NCI-H446 treated with DMSO at 0.1 percent for 48 hours (cell line): ENCODE data around the gene VAMP2.

ENCODE experiments used
- DNase-seq: peaks from one replicate; lab custom pipeline; 2025; lab: John Stamatoyannopoulos, UW

Gene VAMP2

DNA sequence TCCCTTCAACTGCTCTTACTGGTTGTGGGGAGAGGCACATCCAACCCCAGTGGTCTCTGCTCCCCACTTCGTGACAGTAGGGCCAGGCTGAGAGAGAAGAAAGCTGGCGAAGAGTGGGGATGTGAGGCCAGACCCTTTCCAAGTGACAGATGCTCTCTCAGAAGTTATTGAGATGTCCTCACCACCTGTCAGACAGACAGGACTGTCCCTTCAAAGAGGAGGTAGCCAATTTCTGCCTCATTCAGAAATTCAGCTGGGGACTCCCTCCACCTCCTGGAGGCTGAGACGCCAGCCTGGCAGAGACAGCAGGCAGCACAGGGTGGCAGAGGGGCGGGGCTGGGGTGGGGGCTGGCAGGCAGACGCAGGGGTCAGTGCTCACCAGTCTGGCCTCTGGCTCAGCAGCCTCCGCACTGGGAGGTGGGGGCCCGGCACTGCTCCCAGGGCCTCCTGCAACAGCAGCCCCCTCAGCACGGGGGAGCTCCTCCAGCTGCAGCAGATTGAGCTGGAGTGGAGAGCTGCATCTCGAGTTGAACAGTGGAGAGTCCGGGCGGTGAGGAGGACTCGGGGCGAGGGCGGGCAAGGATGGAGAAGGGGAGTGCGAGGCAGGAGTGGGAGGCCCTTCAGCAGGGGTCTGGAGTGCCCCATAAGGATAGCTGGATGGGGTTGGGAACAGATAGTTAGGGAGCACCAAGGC lies 19.7 kb downstream of the VAMP2 start:
- DNase-seq, result no peak

DNA sequence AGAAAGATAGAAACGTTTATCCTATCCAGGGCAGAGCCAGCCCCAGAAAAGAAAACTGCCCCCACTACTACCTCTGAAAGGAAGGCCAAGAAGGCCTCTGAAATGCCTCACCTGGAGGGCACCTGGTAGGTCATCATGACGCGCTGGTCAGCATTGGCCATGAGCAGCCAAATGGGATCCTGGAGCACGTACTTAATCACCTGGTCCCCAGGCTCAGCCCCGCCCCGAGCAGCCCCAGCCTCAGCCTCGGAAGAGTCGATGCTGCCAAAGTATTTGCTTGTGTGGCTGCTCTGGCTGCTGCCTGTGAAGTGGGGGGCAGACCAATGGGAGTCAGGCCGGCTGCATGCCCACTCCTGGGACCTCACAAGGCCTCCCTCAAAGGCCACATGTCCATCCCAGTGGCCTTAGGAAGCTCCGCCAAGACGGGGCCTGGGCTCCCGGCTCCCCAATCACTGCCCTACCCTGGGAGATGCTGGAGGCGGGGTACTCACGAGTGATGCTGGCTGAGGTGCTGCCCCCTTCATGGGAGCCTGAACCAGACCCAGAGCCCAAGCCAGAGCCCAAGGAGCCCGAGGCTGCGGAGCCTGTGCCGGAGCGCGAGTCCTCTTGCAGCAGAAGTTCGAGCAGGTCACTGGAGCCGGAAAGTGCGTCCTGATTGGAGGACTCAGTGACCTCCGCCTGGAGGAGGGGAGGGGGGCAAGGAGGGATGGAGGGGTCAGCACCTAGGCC lies 20.4 kb downstream of the VAMP2 start:
- DNase-seq, result no peak

DNA sequence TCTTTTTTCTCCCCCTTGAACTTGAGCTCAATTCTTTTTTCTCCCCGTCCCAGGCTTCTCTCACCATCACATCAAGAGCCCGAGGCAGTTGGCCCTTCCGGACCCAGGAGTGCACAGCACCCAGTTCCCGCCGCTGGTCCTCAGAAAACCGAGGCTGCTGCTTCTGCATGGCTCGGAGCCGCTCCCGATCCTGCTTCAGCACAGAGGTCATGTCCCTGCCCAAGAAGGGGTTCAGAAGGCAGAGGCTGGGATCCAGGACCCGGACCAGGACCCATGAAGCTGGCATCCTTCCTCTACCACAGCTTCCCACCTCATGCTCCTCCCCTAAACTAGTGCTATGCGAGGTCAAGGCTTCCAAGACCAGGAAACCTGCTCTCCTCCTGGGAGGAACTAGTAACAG lies 21.0 kb downstream of the VAMP2 start:
- DNase-seq, result no peak

DNA sequence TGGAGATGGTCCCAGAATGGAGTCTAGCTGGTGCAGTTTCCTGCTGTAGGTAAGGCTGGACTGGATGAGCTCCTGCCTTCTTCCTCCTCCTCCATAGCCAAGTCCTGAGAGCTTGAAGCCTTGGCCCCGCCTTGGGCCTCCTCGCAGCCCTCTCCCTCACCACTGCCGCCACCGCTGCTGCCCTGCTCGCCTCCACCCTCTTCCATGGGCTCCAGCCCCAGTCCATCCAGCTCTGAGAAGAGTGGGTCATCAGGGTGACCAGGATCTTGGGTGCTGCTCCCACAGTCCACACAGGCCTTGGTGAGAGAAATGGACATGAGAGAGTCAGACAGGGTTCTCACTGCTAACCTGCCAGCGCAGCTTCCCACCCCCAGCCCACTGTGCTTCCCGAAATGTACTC lies 21.7 kb downstream of the VAMP2 start:
- no peak for DNase-seq

DNA sequence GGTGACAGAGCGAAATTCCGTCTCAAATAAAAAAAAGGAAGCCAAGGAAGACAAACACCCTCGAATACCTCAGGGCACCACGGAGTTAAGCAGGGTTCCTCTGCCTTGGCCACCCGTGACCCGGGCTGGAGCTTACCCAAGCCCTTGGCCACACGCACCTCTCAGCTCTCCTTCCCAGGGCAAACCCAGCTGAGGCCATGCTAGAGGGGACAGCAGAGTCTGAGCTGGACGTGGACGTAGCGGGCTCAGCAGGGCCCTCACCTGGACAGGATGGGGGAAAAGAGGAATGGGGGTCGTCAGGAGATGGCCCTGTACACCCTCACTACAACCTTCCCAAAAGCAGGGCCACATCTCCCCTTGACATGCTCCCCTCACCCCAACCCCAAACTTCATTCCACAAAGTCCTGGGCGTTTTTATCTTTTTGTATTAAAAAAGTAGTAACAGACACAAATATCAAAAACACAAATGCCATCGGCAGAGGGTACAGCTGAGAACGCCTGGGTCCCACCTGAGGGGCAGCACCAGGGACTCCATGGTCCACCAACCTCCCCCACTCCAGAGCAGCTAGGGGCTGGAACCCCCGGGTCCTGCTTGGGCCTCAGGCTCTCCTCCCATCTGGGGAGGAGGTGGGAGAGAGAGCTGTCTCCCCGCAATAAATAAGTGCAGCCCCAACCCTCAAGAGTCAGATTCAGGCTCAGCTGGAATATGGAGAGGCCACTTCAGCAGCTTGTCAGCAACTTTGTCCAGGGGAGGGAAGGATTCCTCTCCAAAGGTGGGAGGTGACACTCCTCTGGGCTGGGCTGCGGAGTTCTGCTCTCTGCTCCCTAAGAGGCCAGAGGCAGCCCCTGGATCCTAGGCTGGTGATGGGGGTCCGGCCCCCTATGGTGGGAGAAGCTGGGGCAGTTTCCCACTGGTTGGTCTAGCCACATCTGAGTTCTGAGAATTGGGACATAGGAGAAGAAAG lies 22.4 kb downstream of the VAMP2 start:
- no peak for DNase-seq

DNA sequence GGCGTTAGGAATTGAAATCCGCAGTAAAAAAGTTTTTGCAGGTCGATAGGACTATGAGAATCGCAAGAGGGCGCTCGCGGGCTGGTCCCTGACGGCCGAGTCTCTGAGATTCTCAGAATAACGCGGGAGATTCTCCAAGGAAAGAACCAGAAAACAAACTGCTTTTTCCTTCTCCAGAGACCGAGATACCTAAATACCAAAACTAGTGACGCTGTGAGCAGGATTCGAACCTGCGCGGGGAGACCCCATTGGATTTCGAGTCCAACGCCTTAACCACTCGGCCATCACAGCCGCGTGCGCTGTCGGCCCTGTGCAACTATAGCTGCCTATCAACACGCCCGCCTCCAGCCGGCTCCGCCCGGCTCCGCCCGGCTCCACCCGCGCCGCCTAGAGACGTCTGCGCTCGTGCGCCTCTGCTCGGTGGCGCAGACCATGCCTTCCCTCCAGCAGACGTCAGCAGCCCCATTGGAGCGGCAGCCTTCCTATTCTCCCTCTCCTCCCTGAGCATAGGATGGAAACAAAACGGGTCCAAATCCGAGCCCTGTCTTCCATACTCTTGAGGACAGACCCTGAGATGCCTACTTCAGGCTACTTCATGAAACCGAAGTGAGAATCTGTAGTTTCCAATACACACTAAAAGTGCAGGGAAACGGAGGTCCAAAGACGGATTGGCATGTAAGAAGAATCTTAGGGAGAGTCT lies 23.9 kb downstream of the VAMP2 start:
- DNase-seq, result peak; percentile 96

DNA sequence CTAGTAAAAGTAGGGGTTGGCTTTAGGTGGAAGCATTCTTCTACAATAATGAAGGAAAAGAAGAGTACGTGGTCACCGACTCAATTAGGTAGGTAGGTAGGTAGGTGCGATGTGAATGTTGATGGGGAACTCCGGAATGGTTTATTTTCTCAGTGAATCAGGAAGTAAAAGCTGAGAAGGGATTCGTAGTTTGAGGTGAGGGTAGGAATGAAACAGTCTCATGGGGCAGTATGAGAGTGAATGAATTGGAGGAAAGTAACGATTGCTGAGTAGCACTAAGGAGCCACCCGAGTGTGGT lies 24.4 kb downstream of the VAMP2 start:
- no peak for DNase-seq

DNA sequence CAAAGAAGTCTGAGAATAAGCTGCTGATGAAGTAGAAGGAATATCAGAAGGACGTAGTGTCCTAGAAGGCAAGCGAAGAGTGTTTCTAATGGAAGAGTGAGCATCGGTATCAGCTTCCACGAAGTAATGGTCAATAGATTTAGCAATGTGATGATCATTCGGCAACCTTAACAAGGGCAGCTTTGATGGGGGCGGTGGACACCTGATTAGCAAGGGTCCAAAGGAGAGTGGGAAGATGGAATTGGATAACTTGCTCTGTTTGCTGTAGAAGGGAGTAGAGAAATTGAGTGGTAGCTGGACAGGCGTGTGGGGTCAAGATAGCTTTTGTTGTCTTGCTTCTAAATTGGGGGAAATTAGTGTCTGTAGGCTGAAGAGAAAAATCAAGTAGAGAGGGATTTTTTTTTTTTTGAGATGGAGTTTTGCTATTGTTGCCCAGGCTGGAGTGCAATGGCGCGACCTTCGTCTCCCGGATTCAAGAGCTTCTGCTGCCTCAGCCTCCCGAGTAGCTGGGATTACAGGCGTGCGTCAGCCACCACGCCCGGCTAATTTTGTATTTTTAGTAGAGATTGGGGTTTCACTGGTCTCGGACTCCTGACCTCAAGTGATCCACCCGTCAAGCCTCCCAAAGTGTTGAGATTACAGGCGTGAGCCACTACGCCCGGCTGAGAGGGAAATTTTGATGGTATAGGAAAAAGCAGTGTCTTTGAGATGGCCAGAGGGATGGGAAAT lies 24.9 kb downstream of the VAMP2 start:
- no peak for DNase-seq

DNA sequence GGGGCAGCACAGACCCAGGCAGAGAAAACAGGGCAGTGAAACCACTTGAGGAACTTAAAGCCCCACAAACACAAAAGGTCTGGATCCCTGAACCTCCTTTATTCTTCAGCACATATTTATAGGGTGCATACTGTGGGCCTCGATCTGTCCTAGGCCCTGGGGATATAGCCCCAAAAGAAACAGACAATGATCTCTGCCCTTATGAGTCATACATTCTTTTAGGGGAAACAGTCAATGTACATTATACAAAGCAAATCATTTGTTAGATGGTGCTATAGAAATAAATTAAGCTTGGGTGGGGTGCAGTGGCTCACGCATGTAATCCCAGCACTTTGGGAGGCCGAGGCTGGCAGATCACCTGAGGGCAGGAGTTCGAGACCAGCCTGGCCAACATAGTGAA lies 28.8 kb downstream of the VAMP2 start:
- DNase-seq, result no peak

DNA sequence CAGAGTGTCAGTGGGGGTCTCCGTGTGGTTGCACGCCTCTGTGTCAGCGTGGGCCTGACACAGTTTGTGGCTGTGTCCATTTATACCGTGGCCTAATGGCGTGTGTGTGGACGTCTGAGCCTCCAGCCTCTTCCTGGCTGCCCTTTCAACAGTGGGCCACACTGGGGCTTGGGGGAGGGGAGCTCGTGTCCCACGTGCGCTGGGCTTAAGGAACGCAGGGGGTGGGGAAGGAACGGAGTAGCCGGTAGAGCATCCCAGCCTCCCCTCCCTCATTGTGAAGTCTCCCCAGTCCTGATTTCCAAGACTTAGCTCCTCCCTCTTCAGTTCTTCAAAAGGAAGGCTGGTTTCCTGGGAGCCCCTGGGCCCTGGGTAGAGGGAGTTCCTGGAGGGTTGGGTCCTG lies 29.3 kb downstream of the VAMP2 start:
- no peak for DNase-seq

DNA sequence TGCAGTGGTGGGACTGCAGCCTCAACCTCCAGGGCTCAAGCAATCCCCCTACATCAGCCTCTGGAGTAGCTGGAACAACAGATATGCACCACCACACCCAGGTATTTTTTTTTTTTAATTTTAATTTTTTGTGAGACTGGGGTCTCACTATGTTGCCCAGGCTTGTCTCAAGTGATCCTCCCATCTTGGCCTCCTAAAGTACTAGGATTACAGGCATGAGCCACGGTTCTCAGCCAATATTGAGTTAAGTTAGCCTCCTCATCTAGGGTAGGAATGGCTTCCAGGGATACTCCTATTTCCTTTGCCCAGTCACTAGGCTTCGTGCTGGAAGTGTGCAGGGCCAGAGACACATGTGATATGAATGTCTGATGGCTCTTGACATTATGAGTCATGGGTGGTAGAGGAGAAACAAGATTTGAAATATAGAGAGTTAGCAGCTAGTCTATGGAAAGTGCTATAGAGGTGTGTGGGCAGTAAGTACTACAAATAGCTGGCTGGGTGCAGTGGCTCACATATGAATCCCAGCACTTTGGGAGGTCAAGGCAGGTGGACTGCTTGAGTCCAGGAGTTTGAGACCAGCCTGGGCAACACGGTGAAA lies 30.8 kb downstream of the VAMP2 start:
- no peak for DNase-seq

DNA sequence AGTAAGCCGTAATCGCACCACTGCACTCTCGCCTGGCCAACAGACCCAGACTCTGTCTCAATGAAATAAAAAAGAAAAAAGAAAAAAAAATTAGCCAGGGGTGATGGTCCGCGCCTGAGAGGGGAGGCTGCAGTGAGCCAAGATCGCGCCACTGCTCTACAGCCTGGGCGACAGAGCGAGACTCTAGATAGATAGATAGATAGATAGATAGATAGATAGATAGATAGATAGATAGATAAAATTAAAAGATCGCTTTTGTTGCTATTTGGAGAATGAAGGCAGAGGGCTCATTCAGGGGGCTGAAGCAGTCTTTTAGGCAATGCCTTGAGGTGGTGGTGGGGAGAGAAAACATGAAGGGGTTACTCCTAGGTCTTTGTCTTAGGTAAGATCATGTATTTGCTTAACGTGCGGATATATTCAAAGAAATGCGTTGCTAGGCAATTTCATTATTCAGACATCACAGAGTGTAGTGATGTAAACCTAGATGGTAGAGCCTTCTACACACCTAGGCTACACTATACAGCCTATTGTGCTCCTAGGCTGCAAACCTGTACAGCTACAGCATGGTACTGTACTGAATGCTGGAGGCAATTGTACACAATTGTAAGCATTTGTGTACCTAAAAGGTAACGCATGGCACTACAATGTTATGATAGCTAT lies 34.5 kb downstream of the VAMP2 start:
- no peak for DNase-seq

DNA sequence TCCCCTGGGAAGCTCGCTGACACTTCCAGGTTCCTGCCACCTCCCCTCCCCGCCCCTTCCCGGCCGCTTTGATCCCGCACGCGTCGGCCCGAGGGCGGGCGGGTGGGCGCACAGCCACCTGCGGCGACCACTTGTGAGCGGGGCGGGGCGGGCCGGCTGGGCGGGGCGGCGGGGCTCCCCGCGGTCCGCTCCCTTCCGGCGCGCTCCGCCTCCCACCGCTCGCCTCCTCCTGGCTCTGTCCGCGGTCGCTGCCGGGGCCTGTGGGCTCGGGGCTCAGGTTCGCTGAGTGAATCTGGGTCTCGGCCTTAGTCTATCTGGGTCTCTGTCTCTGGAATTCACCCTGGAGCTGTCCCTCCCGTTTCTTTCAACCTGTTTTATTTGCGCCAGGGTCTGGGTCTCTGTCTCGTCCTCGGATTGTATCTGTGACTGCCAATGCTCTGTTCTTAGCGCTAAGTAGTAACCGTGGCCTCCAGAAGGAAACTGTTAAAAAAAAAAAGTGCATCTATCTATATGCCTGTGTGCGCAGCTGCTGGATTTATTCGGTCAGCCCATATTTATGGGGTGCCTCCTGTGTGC lies 36.2 kb downstream of the VAMP2 start:
- DNase-seq, result no peak

DNA sequence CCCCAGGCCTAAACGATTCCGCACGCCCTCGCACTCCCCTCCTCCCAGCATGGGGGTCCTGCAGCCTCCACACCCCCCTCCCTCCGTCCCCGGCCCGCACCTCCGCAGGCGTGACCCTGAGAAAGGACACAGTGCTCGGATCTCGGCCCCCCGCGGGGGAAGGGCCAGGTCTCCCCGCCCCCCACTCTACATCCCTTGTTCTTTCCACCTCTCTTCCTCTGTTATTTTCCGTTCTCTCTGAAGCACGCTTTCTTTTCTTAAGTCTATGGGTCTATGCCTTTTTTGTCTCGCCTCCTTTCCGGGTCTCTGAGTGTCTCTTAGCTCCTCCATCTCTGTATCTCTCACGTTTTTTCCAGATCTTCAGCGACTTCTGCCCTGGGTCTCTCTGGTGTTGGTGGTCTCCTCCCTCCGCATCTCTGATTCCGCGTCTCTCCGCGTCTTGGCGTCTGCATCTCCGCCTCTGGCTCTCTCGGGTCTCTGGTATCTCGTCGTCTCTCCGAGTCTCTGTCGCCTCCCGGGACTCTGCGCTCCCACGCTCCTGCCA lies 36.7 kb downstream of the VAMP2 start:
- no peak for DNase-seq

DNA sequence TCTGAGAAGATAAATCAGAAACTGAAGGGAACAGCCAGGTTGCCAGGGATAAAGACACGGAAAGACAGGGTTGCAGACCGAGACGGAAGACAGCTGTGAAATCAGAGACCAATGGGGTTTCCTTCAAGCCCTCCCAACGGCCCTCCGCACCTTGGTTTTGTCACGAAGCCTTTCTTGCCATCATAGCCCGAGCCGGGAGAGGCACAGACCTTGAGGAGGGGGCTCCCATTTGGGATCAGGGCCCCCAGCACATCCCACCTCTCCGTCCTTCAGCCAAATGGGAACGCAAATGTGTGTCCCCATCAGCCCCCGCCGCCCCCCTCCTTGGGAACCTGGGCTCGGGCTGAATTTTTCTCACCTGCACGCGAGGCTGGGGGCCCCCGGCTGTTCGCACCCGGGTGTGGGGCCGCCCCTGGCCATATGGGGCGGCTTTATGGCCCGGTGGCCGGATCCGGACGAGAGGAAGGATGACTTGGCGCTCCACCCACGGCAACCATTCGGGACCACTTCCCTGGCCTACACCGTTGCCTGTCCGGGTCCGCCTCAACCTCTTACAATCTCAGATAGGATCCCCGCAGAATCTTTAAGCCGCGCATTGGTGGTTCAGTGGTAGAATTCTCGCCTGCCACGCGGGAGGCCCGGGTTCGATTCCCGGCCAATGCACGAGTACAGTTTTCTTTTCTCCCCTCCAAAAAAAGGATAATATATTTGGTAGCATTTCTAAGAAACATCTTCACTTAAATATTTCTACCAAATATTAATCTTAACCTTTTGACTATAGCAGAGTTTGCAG lies 37.4 kb downstream of the VAMP2 start:
- DNase-seq, result no peak

DNA sequence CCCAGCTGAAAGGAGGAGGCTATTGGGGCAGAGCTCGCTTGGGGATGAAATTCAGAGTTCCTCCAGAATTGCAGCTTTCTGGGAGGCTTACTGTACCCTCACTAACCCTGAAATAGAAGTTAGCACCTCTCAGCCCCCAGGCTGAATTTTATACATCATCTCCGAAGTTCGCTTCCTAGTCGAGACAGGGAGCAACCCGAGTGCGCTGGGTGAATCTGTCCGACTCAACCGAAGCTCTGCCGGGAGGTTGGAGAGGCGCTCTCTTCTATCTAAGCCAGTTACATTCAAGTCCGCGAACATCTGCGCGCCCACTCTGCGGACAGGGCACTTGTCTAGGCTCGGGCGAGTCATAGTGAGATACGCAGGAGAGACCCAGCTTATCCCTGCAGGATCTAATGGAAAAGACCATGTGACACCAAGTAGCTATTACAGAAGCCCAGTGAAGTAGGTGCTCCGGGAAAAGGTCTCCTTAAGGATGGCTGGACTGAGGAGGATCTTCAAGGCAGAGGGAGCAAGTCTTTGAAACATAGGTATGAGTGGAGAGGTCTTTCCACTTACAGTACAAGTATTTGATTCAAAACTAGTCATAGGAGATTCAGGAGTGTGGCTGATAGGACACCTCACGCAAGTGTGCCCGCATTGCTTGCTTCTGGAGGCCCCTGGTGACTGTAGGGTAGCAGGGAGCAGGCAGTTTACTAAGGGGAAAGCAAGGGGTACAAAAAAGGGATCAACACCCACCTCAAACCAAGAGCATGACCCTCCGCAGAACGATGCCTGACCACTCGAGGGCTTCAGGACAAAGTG lies 38.2 kb downstream of the VAMP2 start:
- DNase-seq, result no peak

DNA sequence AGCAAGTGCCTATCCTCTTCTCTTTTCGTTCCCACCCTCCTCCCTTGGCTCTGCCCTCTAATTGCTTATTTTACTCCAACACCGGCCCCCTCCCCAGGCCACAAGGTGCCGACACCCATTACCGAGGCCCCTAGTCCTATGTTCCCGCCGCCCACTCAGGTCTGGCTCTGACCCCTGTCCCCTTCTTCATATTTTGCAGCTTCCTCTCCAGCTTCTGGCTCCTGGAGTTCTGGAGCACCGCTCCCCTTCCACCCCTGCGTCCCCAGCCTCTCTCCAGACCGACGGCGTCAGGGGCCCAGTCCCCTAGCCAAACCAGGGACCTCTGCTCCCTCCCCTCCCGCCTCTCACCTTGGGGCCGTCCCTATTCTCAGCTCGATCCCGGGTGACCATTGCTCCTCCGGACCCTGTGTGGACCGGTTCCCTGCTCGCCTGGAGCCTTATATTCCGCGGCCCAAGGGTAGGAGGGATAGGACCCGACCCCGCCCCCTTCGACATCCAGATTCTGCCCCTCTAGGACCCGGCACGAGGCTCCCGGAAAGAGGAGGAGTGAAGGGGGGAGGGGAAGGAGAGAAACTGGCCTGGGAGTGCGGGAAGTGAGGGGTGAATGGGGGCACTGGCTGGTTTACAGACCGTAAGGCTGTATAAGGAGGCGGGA lies 38.9 kb downstream of the VAMP2 start, which contains the start of gene HES7:
HES7 (minus strand) TSS at position 412 of the 655 bp plus-strand sequence; CDS start at position 390, 22 bp downstream.
- DNase-seq, result no peak
